Endometrium (tissue), 2 donors: Measurements from ENCODE around the gene SCYGR2.
"Not testable (repeated sequence)": the region's sequence is repeated elsewhere in the genome, so short reads cannot be mapped to it uniquely, and the experiment has no call there.

ENCODE experiments used
- FAIRE-seq: peaks from 2 replicates; lab custom pipeline; 2012; peaks lifted over from hg19 to GRCh38; lab: Jason Lieb, UNC
- donor health status: control.
- donor health status: control.

SCYGR2 gene, protein sequence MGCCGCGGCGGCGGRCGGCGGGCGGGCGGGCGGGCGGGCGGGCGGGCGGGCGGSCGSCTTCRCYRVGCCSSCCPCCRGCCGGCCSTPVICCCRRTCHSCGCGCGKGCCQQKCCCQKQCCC

DNA sequence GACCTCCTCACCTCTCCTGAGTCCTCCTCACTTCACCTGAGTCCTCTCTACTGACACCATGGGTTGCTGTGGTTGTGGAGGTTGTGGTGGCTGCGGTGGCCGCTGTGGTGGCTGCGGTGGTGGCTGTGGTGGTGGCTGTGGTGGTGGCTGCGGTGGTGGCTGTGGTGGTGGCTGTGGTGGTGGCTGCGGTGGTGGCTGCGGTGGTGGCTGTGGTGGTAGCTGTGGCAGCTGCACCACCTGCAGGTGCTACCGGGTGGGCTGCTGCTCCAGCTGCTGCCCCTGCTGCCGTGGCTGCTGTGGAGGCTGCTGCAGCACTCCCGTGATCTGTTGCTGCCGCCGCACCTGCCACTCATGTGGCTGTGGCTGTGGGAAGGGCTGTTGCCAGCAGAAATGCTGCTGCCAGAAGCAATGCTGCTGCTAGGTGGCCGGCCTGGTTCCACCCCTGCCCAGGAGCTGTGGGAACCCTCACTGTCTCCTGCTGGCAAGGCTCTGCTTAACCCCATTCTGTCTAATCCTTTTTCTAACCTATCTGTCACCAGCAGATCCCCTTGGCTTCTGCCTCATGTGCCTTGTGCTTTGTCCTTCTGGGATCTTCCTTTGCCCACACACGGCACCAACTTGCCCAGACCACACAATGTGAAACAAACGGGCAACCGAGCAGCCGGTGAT lies at the start of gene SCYGR2:
Gene SCYGR2, plus strand, starts transcription at position 59 of the 669 bp plus-strand sequence. Its CDS starts 0 bp downstream, at position 59.
- not testable (repeated sequence) for FAIRE-seq

DNA sequence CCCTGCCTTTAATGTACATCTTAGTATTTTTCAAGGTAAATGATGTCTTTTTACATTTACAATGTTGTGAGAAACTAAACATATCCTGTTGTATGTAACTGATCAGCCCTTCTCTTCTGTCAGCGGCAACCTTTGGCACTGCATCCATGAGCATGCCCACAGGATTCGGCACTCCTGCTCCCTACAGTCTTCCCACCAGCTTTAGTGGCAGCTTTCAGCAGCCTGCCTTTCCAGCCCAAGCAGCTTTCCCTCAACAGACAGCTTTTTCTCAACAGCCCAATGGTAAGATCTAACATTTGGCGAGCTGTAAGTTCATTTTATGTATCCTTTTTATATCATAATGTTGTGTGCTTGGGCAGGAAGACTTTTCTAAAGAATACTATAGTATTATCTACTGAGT lies 46.9 kb upstream of the SCYGR2 start:
- no peak for FAIRE-seq

DNA sequence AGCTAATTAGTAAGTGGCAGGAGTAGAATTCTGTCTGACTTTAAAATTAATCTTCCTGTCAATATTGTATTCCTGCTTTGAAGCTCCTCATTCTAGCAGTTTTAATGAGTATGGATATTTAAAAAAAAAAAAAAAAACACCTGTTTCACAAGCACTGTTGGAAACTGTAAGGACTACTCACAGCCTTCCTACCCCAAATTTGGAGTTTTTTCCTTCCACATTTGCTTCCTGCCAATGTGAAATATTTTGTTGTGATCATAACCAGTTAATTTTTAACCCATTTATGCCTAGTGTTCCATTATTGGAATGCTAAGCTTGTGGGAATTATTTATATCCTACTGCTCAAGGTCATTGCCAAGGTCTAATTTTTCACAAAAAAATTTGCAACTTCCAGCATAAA lies 36.1 kb upstream of the SCYGR2 start:
- no peak for FAIRE-seq

DNA sequence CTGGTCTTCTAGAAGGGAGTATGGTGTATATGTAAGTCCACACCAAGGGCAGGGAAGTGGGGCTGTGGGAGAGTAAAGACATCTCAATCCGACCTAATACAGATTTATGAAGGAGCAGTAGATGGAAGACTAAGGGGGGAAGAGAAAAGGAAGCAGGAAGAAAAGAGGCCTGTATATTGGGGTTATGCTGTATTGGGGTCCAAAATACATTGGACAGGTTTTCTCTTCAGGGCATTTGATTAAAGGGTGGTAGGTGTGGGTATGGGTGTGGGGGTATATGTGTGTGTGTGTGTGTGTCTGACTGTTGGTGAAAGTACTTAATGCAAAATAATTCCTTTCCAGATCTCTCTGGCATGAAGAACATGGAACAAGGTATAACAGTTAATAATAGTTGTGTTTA lies 33.6 kb upstream of the SCYGR2 start:
- FAIRE-seq = no peak

DNA sequence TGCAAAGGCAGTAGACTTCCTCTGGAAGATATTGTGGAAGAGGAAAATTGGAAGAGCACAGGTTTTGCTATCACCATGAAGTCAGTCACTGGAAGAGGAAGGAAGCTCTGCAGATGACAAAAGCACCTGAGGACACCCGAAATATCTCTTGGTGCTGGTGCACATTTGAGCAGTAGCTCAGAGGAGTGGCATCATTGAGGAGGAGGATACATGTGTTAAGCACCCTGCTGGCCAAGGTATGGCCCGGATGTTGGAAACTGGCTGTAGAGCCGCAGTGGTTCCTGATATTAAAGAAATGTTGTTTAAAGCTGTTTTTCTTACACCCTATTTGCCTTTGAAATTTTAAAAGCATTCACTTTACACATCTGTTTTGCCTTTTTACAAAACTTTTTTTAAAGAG lies 32.7 kb upstream of the SCYGR2 start:
- no peak for FAIRE-seq

DNA sequence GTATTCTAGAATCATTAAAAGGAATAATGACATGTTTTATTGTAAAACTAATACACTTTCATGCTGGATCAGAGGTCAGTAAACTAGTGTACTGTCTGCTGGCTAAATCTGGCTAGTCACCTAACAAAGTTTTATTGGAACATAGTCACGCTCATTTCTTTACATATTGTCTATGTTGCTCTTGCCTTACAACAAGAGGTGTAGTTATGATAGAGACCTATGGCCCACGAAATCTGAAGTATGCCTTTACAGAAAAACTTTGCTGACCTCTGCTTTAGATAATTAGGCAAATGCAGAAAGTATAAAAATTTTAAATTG lies 29.9 kb upstream of the SCYGR2 start:
- FAIRE-seq = no peak

DNA sequence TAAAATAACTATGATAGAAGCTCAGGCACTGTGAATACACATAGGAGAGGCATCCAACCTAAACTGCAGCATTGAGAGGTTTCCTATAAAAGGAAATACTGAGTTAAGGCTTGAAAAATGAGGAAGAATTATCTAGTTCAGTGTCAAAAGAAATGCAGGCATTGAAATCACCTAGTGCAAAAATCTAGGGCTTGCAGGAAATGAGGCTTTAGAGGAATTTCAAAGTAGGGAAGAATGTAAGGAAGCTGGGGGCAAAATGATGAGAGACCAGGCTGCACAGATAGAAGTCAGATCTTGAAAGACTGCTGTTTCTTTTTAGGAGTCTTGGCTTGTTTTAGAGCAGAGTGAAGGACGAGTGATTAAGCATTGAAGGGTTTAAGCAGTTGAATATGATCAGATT lies 28.1 kb upstream of the SCYGR2 start:
- no peak for FAIRE-seq

DNA sequence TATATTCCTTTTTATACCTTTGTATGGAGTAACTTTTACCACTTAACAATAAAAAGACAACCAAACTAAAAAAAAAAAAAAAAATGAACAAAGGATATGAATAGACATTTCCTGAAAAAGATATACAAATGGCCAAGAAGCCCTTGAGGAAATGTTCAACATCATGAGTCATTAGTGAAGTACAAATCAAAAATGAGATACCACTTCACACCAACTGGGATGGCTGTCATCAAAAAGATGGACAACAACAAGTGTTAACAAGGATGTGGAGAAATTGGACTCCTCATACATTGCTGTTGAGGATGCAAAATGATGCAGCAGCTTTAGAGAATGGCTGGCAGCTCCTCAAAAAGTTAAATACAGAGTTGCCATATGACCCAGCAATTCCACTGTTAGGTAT lies 22.6 kb upstream of the SCYGR2 start:
- FAIRE-seq = no peak

DNA sequence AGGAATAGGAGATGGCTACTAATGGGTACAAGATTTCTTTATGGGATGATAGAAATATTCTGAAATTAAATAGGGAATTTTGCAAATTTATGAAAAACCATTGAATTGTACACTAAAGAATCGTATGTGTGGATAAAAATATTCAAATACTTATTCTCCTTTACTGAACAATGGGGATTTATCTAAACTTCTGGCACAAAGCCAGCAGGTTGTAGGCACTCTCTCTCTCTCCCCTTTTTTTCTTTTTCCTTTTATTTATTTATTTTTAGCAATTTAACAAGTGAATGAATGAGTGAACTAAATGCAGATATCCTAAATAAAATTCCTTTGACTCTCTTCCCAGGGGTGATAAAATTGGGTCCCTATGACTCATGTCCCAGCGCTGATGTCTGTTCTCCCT lies 21.9 kb upstream of the SCYGR2 start:
- FAIRE-seq = no peak

DNA sequence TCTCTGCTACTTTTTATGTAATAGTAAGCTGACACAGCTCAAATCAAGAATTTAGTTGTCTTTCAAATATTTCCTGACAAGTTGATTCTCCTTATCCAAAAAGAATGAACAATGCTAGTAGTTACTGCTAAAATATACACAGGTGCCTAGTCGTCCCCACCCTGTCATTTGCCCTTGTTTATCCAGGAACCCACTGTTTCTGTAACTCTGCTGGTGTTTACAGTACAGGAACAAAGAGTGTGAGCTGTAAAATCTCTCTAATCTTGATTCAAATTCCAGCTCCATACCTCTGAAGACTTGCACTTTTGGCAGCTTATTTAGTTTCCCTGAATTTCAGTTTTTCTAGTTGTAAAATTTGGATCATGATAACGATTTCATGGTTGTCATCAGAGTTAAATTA lies 21.1 kb upstream of the SCYGR2 start:
- no peak for FAIRE-seq

DNA sequence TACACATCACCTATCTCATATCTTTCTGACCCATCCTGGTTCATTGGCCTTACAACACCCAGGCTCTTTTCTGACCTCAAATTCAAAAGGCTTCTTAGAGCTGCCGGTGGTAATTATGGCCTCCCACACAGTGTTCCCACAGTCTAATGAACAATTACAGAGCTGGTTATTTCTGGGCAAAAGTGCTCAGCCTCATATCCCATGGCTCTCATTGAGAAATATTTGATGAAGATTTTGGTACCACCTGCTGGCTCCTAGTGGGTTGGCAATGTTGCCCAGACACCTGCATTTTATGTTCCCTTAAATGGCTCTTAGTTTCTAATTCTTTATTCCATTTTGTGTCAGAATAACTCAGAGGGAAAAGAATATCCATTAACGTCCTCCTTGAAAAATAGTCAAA lies 20.1 kb upstream of the SCYGR2 start:
- no peak for FAIRE-seq

DNA sequence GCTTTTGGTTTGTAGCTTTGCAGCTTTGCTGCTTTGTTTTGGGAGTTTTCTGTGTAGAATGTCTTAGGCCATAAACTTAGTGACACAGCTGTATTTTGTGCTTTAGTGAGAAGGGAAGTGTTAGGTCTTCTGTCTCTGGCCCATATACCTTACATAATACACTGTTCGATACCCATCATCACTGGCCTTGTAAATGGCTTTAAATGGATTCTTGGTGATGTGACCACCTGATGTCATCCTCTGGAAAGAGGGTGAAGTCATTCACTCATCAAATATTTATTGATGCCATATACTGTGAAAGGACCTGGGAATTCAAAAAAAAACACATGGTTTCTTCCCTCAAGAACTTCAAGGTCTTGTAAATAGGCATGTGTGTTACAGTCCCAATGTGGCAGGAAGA lies 18.9 kb upstream of the SCYGR2 start:
- FAIRE-seq = no peak

DNA sequence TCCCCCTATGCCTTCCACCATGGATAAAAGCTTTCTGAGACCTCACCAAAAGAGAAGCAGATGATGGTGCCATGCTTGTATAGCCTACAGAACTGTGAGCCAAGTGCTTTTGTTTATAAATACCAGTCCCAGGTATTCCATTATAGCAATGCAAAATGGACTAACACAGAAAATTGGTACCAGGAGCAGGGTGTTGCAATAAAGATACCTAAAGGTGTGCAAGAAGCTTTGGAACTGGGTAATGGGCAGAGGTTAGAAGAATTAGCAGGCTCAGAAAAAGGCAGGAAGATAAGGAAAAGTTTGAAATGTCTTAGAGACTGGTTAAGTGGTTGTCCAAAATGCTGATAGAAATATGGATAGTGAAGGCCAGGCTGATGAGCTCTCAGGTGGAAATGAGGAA lies 16.3 kb upstream of the SCYGR2 start:
- no peak for FAIRE-seq

DNA sequence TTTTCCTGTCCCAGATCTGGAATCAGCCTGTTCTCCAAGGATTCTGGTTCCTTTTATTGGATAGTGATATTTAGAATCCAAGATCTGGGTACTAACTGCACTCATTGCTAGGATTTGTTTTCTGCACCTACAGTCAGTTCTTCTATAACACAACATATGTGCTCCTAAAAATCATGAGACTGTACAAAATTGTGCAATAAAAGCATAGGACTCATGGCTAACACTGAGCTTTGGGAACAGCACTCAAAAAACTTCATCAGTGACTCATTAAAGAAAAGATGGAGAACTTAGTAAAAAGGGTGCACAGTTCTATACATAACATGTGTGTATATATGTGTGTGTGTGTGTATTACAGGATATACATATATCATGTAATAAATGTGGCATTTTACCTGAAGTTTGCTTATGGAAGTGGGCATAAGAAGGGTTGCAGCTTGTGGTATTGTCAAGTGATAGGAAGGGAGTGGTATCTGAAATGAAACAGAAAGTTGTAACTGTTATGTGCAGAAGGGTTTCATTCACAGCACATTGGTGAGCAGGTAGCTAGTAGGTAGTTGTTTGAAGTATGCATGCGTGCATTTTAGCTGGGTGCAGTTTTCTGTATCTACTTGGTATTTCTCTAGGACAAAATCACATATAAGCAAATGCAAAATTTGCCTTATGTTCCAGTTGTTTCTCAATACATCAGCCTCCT lies 5.9 kb upstream of the SCYGR2 start:
- FAIRE-seq = no peak

DNA sequence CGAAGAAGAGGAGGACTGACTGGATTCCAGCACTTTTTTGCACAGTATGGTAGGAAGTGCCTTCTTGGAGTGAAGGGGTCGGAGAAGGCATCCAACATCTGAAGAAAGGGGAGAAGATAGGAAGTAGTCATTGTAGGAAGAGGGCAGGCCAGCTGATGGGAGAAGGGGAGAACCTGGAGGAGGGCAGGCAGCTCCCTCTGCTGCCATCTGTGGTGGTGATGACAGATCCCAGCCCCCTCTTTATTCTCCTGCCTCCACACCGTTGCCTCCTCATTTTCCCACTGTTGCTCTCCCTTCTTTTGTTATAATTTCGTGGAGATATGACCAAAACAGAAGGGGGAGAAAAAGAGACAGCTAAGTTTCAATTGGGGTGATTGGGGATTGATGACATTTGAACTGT lies 2.9 kb upstream of the SCYGR2 start:
- no peak for FAIRE-seq

DNA sequence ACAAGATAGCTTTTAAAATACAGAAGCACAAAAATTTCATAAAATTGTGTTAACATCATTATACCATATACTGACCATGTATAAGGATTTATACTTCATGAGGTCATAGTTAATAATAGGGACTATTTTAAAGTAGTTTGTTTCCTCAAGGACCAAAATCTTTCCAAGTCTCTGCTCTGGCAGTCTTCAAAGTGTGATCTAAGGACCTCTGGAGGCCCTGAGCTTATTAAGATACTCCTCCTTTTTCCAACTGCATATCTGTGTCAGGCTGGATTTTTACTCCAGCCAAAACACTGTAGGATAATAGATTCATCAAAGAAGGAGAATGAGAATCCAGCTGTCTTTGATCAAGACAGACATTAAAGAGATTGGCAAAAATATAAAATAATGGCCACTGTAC lies 1.7 kb upstream of the SCYGR2 start:
- no peak for FAIRE-seq

DNA sequence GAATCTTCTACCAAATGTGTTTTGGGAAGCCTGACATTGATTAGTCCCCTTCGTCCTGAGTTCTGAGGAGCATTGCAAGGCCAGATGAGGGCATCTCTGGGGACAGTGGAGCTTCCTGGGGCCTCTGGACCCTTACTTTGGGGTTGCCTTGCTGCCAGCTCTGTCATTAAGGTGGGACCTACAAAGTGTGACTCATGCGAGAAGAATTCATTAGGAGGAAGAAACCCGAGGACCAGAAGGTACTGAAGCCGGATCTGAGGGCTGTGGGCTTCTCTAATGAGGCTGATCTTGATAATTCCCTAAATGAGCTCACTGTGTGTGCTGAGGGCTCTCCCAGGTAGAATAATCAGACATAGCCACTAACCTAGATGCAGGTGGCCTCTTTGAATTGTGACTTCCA lies 695 bp upstream of the SCYGR2 start:
- no peak for FAIRE-seq

DNA sequence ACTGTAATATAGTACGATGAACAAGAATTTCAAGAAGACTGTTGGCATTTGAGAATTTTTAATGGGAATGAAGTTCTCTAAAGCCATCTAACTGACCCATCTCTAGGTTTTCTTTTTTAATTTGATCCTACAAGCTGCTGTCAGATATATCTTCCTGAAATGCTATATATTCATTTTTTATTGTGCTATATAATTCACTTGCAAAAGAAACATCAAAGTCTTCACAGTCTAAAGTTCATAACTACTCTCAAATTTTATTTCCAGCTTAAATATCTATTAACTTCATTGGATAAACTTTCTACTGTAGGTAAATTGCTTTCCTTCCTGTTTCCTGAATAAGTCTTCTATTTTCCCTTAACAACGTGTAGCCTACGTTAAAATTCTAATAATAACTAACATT lies 3.7 kb downstream of the SCYGR2 start:
- no peak for FAIRE-seq

DNA sequence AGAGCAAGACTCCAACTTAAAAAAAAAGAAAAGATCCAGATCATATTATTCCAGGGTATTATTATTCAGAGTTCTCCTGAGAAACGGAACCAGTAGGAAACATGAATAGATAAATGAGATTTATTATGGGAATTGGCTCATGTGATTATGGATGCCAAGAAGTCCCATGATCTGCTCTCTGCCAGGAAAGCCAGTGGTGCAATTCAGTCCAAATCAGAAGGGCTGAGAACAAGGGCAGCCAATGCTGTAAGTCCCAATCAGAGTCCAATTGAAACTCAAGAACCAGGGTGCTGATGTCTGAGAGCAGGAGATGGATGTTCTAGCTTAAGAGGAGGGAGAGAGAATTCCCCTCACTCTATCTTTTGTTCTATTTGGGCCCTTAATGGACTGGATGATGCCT lies 7.8 kb downstream of the SCYGR2 start:
- no peak for FAIRE-seq

DNA sequence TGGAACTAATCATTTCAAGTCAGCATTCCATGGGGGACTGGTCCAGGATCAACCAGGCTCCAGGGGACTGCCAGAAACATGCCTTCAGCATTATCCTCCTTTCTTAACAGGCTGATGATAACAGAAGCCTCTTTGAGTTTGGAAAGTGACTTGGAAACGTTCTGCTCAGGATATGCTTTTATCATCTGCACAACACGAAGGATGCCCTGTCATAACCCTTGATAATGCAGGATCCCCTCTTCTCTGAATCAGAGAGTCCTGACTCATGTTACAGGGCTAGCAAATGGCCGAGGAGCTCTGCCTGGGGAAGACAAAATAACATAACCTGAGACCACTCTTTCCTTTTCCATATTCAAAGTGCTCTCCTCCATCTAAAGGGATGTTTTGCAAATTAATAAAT lies 9.2 kb downstream of the SCYGR2 start:
- no peak for FAIRE-seq

DNA sequence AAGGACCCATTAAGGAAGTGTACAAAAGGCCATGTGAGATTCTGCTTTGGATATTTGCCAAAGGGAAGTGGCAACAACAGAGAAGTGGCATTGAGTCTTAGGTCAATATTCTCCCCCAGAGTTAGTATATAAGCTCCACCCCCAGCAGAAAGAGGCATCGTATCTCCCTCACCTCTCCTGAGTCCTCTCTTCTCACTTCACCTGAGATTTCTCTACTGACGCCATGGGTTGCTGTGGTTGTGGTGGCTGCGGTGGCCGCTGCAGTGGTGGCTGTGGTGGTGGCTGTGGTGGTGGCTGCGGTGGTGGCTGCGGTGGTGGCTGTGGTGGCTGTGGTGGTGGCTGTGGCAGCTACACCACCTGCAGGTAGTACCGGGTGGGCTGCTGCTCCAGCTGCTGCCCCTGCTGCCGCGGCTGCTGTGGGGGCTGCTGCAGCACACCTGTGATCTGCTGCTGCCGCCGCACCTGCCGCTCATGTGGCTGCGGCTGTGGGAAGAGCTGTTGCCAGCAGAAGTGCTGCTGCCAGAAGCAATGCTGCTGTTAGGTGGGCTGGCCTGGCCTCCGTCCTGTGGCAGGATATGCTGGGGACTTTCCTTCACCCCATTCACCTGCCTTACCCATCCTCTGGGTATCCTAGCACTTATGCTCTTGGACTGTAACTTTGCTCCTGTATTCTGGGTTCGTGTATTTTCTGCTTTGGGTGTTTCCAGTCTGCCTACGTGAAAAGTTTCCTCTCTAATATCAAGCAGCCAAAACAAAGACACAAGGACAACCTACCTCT lies 10.1 kb downstream of the SCYGR2 start:
- FAIRE-seq = no peak

DNA sequence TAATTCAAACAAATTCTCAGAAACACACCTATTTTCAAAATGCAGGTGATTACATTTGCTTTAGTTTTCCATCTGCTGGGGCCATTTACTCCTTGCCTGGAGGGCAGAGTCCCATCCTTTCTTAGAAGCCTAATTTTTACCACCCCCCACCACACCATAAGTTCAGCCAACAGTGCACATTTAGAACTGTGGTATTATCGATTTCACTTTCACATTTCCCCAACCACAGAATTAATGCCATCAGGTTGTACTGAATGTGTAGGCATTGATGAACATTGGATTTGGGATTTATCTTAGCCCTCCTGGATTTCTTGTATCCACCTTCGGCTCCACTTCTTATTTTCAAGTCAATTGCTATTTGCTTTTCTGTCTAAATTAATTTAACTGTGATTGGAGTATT lies 11.4 kb downstream of the SCYGR2 start:
- FAIRE-seq = no peak

DNA sequence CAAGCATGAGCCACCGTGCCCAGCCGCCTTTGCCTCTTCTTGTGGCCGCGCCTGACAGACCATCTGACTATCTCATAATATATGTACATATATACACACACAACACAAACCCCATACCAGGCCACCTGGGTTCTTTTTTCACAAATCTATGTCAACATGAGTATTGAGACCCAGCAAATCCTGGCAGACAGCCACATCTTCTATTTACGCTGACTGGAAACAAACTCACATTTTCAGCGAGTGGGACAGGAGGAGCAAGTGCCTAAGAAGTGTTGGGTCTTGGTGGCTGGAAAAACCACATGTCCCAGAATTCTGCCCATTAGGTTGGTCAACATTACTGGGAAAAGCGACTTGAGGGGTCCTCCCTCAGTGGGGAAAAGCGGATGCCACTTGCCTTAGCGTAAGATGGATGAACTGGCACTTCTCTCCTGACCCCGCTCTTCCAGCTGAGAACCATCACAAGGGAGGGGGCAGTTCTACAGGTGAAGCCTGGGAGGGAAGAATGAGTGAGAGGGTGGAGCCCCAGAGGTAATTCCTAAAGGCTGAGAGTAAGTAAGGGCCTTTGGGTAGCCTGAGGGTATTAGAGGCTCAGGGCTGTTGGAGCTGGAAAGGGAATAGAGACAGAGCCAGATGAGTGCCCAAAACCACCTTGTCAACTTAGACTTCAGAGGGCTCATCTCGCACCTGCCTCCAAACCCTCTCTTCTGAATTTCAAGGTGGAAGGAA lies 14.0 kb downstream of the SCYGR2 start:
- no peak for FAIRE-seq
